GM21423 (cell line): ENCODE results near the gene D2HGDH.
"Not testable (repeated sequence)": the region's sequence is repeated elsewhere in the genome, so short reads cannot be mapped to it uniquely, and the experiment has no call there.

Experiments
- ATAC-seq: cut with Tn5 transposase; IDR thresholded peaks from one replicate; pipeline ENCODE4 v1.9.1; 2021; ENCODE audit warnings: mild to moderate bottlenecking, moderate library complexity; ENCODE audit not compliant: unreplicated experiment

D2HGDH gene

GRCh38 chr2:241817821-241818215 is 83.4 kb downstream of the D2HGDH start:
- ATAC-seq = not testable (repeated sequence)
